ENCODE measurements around the gene PIP4K2A. TPM values are rescaled to one million over a fixed set of nuclear protein-coding genes. Genes with fewer than 3 reads are reported as not detected.

Gene PIP4K2A
- total RNA-seq, 2 donors from 2014 or later: 15.0 to 17.8 TPM

GRCh38 chr10:22553452-22553995 lies 160.9 kb downstream of the PIP4K2A start:
- Histone ChIP-seq H3K4me1 (ENCODE audit: control insufficient read depth, insufficient read depth, low read length) (no peaks in the 10 kb centered on the region), H3K36me3 (ENCODE audit: control insufficient read depth, insufficient read depth, low read length) (no peaks in the 10 kb centered on the region), H3K9me3 (ENCODE audit: control insufficient read depth, low read length) (no peaks in the 10 kb centered on the region), H3K27me3 (ENCODE audit: control insufficient read depth, insufficient read depth, low read length, poor library complexity, severe bottlenecking) (no peaks in the 10 kb centered on the region), H3K27ac (ENCODE audit: low read depth, low read length) (no peak overlapping the region), H3K4me3 (ENCODE audit: low read length) (no peak overlapping the region), H3K9ac (ENCODE audit: extremely low read depth, low read length, poor library complexity, severe bottlenecking) (no peak overlapping the region)
- H3K36me3 Mint-ChIP-seq (ENCODE audit: low read depth): peaks cover 3% of the 10 kb centered on the region
- no peak overlapping the region for H3K4me3 Mint-ChIP-seq
- H3K27ac Mint-ChIP-seq: no peak overlapping the region
- no peaks in the 10 kb centered on the region for H3K9me3 Mint-ChIP-seq
- peaks cover 32% of the 10 kb centered on the region for H3K4me1 Mint-ChIP-seq
- 87 to 94% methylated on average over 3 to 7 of the region's 7 CpGs for WGBS, 2 experiments (ENCODE audit: insufficient coverage in 1 of 2, insufficient read length in 1 of 2)
- TF ChIP-seq CTCF (conservative IDR thresholded peaks at IDR 0.05): no peak
- DNase-seq: no peak
- H3K27me3 Mint-ChIP-seq (ENCODE audit: insufficient read depth): no peaks in the 10 kb centered on the region

- no peak overlapping the region for H3K9ac ChIP-seq (ENCODE audit: extremely low read depth, low read length, poor library complexity, severe bottlenecking)
- no peaks in the 10 kb centered on the region for H3K27me3 ChIP-seq (ENCODE audit: control insufficient read depth, insufficient read depth, low read length, poor library complexity, severe bottlenecking)
- 86 to 89% methylated on average over 4 to 5 of the region's 5 CpGs for WGBS, 2 experiments (ENCODE audit: insufficient coverage in 1 of 2, insufficient read length in 1 of 2)
- H3K4me3 ChIP-seq (ENCODE audit: low read length): no peak overlapping the region
- Mint-ChIP-seq H3K9me3 (no peaks in the 10 kb centered on the region), H3K4me1 (peaks cover 32% of the 10 kb centered on the region), H3K4me3 (no peak overlapping the region), H3K27me3 (ENCODE audit: insufficient read depth) (no peaks in the 10 kb centered on the region), H3K36me3 (ENCODE audit: low read depth) (peaks cover 3% of the 10 kb centered on the region), H3K27ac (no peak overlapping the region)
- DNase-seq: no peak
- H3K4me1 ChIP-seq (ENCODE audit: control insufficient read depth, insufficient read depth, low read length): no peaks in the 10 kb centered on the region
- no peaks in the 10 kb centered on the region for H3K9me3 ChIP-seq (ENCODE audit: control insufficient read depth, low read length)
- no peak overlapping the region for H3K27ac ChIP-seq (ENCODE audit: low read depth, low read length)
- TF ChIP-seq CTCF (conservative IDR thresholded peaks at IDR 0.05): no peak
- no peaks in the 10 kb centered on the region for H3K36me3 ChIP-seq (ENCODE audit: control insufficient read depth, insufficient read depth, low read length)
These were observed 161.4 kb downstream of the PIP4K2A start for GRCh38 chr10:22552888-22553378.

GRCh38 chr10:22551681-22552365 lies 162.6 kb downstream of the PIP4K2A start:
- TF ChIP-seq CTCF (conservative IDR thresholded peaks at IDR 0.05): no peak
- H3K9me3 ChIP-seq (ENCODE audit: control insufficient read depth, low read length): no peaks in the 10 kb centered on the region
- H3K27ac Mint-ChIP-seq: no peak overlapping the region
- H3K4me1 Mint-ChIP-seq: peaks cover 27% of the 10 kb centered on the region
- no peaks in the 10 kb centered on the region for H3K4me1 ChIP-seq (ENCODE audit: control insufficient read depth, insufficient read depth, low read length)
- no peaks in the 10 kb centered on the region for H3K27me3 Mint-ChIP-seq (ENCODE audit: insufficient read depth)
- 88 to 94% methylated on average over 6 to 7 of the region's 7 CpGs for WGBS, 2 experiments (ENCODE audit: insufficient coverage in 1 of 2, insufficient read length in 1 of 2)
- H3K4me3 ChIP-seq (ENCODE audit: low read length): no peak overlapping the region
- H3K36me3 Mint-ChIP-seq (ENCODE audit: low read depth): peaks cover 5% of the 10 kb centered on the region
- DNase-seq: no peak
- H3K9ac ChIP-seq (ENCODE audit: extremely low read depth, low read length, poor library complexity, severe bottlenecking): no peak overlapping the region
- H3K27me3 ChIP-seq (ENCODE audit: control insufficient read depth, insufficient read depth, low read length, poor library complexity, severe bottlenecking): no peaks in the 10 kb centered on the region
- H3K27ac ChIP-seq (ENCODE audit: low read depth, low read length): no peak overlapping the region
- no peak overlapping the region for H3K4me3 Mint-ChIP-seq
- no peaks in the 10 kb centered on the region for H3K36me3 ChIP-seq (ENCODE audit: control insufficient read depth, insufficient read depth, low read length)
- no peaks in the 10 kb centered on the region for H3K9me3 Mint-ChIP-seq
